Loucy (cell line): ENCODE measurements around the gene COL25A1.
"Not testable (repeated sequence)": the region's sequence is repeated elsewhere in the genome, so short reads cannot be mapped to it uniquely, and the experiment has no call there.

Experiments used
- H2AFZ ChIP-seq: fragments of 200-600 bp; sonication (generic); 2 replicates; pipeline ENCODE4 v1.6.0; 2016; ENCODE audit warnings: antibody characterized with exemption, mild to moderate bottlenecking, low read length, moderate library complexity
- H3F3A ChIP-seq: fragments of 200-600 bp; 2 replicates; pipeline ENCODE4 v1.6.0; 2016; ENCODE audit warnings: antibody characterized with exemption, low read depth, mild to moderate bottlenecking
- H3K27me3 ChIP-seq: fragments of 200-600 bp; sonication (generic); 2 replicates; pipeline ENCODE4 v1.6.1; 2014; ENCODE audit warnings: low read length, mild to moderate bottlenecking; ENCODE audit not compliant: insufficient read depth, poor library complexity, severe bottlenecking
- H3K36me3 ChIP-seq: fragments of 200-600 bp; sonication (generic); 2 replicates; pipeline ENCODE4 v1.6.1; 2016; ENCODE audit warnings: low read length; ENCODE audit not compliant: insufficient read depth
- H3K4me1 ChIP-seq: fragments of 200-600 bp; sonication (generic); 2 replicates; pipeline ENCODE4 v1.5.1; 2014; ENCODE audit warnings: low read length, mild to moderate bottlenecking; ENCODE audit not compliant: insufficient read depth, poor library complexity, severe bottlenecking
- H3K4me2 ChIP-seq: fragments of 200-600 bp; sonication (generic); 2 replicates; pipeline ENCODE4 v1.6.0; 2014; ENCODE audit warnings: antibody characterized with exemption, low read length, low read depth, mild to moderate bottlenecking; ENCODE audit not compliant: poor library complexity, severe bottlenecking
- H3K4me3 ChIP-seq: fragments of 200-600 bp; sonication (generic); 2 replicates; pipeline ENCODE4 v1.5.1; 2014; ENCODE audit warnings: low read length, mild to moderate bottlenecking, mixed read lengths; ENCODE audit not compliant: poor library complexity, severe bottlenecking
- H3K79me2 ChIP-seq: fragments of 200-600 bp; sonication (generic); 2 replicates; pipeline ENCODE4 v1.6.1; 2014; ENCODE audit warnings: low read length; ENCODE audit not compliant: insufficient read depth
- H3K9ac ChIP-seq: fragments of 200-600 bp; sonication (generic); 2 replicates; pipeline ENCODE4 v1.6.0; 2014; ENCODE audit warnings: mild to moderate bottlenecking, low read depth, low read length, moderate library complexity; ENCODE audit not compliant: poor library complexity, severe bottlenecking
- H3K9me2 ChIP-seq: fragments of 200-600 bp; sonication (generic); replicated peaks from 2 replicates; pipeline ENCODE4 v1.6.1; 2016; ENCODE audit warnings: low read depth, low read length, mixed read lengths
- H3K9me3 ChIP-seq: fragments of 200-600 bp; sonication (generic); 2 replicates; pipeline ENCODE4 v1.6.1; 2014; ENCODE audit warnings: mild to moderate bottlenecking, antibody characterized with exemption, low read length, low read depth; ENCODE audit not compliant: insufficient read depth
- H4K20me1 ChIP-seq: fragments of 200-600 bp; sonication (generic); 2 replicates; pipeline ENCODE4 v1.6.0; 2014; ENCODE audit warnings: antibody characterized with exemption, low read length, mild to moderate bottlenecking; ENCODE audit not compliant: insufficient read depth, poor library complexity, severe bottlenecking
- EZH2phosphoT487 ChIP-seq: fragments of 200-600 bp; IDR thresholded peaks from 2 replicates; pipeline ENCODE4 v1.6.1; 2018; ENCODE audit warnings: antibody characterized with exemption, mild to moderate bottlenecking, moderate library complexity, borderline replicate concordance
- TF ChIP-seq, protein P1 (sequence below): fragments of 200-600 bp; sonication (generic); conservative IDR thresholded peaks from 2 replicates; pipeline ENCODE4 v1.5.1; 2014; ENCODE audit warnings: mild to moderate bottlenecking, antibody characterized with exemption, low read length

The COL25A1 gene

GRCh38 chr4:109076709-109077108 is 225.7 kb downstream of the COL25A1 start:
- H3K9me3 ChIP-seq, H3K27me3 ChIP-seq, H3K79me2 ChIP-seq, H3K36me3 ChIP-seq, H3K9me2 ChIP-seq, H3K4me2 ChIP-seq, H3K9ac ChIP-seq, H3F3A ChIP-seq, H4K20me1 ChIP-seq, H3K4me3 ChIP-seq, H2AFZ ChIP-seq: not testable (repeated sequence)
- H3K4me1 ChIP-seq = peaks cover 22% of the 10 kb centered on the region
- TF ChIP-seq, protein P1, sequence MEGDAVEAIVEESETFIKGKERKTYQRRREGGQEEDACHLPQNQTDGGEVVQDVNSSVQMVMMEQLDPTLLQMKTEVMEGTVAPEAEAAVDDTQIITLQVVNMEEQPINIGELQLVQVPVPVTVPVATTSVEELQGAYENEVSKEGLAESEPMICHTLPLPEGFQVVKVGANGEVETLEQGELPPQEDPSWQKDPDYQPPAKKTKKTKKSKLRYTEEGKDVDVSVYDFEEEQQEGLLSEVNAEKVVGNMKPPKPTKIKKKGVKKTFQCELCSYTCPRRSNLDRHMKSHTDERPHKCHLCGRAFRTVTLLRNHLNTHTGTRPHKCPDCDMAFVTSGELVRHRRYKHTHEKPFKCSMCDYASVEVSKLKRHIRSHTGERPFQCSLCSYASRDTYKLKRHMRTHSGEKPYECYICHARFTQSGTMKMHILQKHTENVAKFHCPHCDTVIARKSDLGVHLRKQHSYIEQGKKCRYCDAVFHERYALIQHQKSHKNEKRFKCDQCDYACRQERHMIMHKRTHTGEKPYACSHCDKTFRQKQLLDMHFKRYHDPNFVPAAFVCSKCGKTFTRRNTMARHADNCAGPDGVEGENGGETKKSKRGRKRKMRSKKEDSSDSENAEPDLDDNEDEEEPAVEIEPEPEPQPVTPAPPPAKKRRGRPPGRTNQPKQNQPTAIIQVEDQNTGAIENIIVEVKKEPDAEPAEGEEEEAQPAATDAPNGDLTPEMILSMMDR = peak; percentile 38

DNA sequence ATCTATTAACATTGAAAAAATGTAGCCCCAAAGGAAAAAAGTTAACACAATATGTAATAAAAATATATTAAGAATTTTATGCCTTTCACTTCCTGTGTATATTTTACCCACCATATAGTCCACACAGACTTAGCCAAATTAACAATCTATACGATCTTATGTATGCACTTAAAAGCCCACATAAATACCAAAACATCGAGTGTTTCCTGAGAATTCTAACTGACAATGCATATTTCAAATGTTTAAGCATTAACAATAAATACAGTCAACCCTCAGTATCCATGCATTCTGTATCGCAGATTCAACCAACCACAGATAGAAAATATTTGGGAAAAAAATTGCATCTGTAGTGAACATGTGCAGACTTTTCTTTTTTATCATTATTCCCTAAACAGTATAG is 226.8 kb downstream of the COL25A1 start:
- Histone ChIP-seq H3K79me2 (no peaks in the 10 kb centered on the region), H4K20me1 (no peaks in the 10 kb centered on the region), H3K4me2 (peak overlapping the region; percentile 5), H3K4me1 (peaks cover 22% of the 10 kb centered on the region), H3K9me2 (no peaks in the 10 kb centered on the region), H3K27me3 (no peaks in the 10 kb centered on the region), H3K9me3 (peaks cover 7% of the 10 kb centered on the region; the same call in 1 of the 2 replicates), H3F3A (no peaks in the 10 kb centered on the region), H2AFZ (no peak overlapping the region), H3K36me3 (no peaks in the 10 kb centered on the region), H3K9ac (no peak overlapping the region), H3K4me3 (no peak overlapping the region)
- 0 out of 2 replicates have a peak, but pooled peaks have one; percentile 39 for TF ChIP-seq EZH2phosphoT487
- TF ChIP-seq, protein P1 = no peak

GRCh38 chr4:109072595-109072994 is 229.9 kb downstream of the COL25A1 start:
- Histone ChIP-seq H2AFZ (no peak overlapping the region), H3K27me3 (no peaks in the 10 kb centered on the region), H3K4me2 (no peak overlapping the region), H3K9ac (no peak overlapping the region), H3K79me2 (no peaks in the 10 kb centered on the region), H3K4me3 (no peak overlapping the region), H3F3A (no peaks in the 10 kb centered on the region), H3K36me3 (no peaks in the 10 kb centered on the region), H3K9me2 (no peaks in the 10 kb centered on the region), H4K20me1 (no peaks in the 10 kb centered on the region), H3K9me3 (peaks cover 7% of the 10 kb centered on the region; the same call in 1 of the 2 replicates), H3K4me1 (peaks cover 13% of the 10 kb centered on the region)
- TF ChIP-seq, protein P1 = no peak
- no peak for TF ChIP-seq EZH2phosphoT487

- not testable (repeated sequence) for H2AFZ ChIP-seq, H3K9me3 ChIP-seq, H3K79me2 ChIP-seq, H3K4me2 ChIP-seq, H3F3A ChIP-seq, H3K4me1 ChIP-seq, H3K9me2 ChIP-seq, H3K4me3 ChIP-seq, H3K36me3 ChIP-seq, H4K20me1 ChIP-seq, H3K9ac ChIP-seq, H3K27me3 ChIP-seq
These were observed 231.8 kb downstream of the COL25A1 start for GRCh38 chr4:109070677-109071076.
